Epithelial cell of prostate (primary cell): ENCODE measurements around the gene ELL3.
"Not testable (repeated sequence)": the region's sequence is repeated elsewhere in the genome, so short reads cannot be mapped to it uniquely, and the experiment has no call there.

Source experiments
- DNase-seq: peaks from one replicate; pipeline ENCODE4 v3.0.0-alpha.2; 2011; ENCODE audit warnings: low read depth, low spot score
- H3K27ac ChIP-seq: fragments of 450-650 bp; 2 replicates; pipeline ENCODE4 v1.5.1; 2017; ENCODE audit warnings: mild to moderate bottlenecking

The ELL3 gene

GRCh38 chr15:43792761-43793476 is 16.2 kb upstream of the ELL3 start:
- peak overlapping the region; percentile 70 for H3K27ac ChIP-seq
- no peak for DNase-seq

DNA sequence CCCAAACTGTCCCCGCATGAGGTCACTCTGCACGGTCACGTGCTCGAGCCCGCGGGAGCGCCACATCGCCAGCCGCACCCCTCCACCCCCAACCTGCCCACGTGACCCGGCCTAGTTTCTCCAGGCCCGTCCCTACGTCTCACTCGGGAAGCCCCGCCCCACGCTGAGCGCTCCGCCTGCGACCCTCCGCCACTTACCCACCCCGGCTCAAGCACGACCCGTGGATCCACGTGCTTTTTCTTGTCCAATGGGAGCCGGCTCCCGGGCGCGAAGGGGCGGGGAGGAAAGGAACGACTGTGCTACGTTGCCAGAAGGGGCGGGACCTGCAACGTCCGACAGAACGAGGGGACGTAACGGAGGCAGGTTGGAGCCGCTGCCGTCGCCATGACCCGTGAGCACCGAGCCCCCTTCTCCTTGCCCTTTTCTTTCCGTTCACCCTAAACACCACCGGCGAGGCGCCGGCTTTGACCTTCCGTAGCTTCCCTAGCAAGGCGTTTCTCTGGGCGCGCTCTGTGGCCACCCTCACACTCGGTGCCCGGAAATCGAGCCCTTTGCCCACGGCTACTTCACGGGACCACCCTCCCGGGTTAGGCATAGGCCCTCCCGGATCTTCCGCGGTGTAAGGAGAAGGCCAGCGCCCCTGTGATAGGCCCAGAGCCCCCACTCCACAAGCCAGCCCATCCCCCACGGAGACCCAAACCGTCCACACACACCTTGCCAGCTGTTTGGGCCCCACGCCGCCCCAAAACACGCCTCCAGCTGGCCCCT is 15.4 kb upstream of the ELL3 start, which contains the start of gene SERF2:
Gene SERF2 (plus strand): TSS at position 328 of the 768 bp plus-strand sequence. CDS start 57 bp downstream, at position 385.
- H3K27ac ChIP-seq, result peak within 1 kb of the TSS; percentile 70
- peak; percentile 95 for DNase-seq

- no peak for DNase-seq
- no peak overlapping the region for H3K27ac ChIP-seq
Measured at GRCh38 chr15:43789409-43789808, 12.6 kb upstream of the ELL3 start.

GRCh38 chr15:43779016-43779415 is 2.2 kb upstream of the ELL3 start:
- DNase-seq, result no peak
- no peak overlapping the region for H3K27ac ChIP-seq

- H3K27ac ChIP-seq, result peak overlapping the region; percentile 56
- DNase-seq, result no peak
Measured at GRCh38 chr15:43777267-43777914, 625 bp upstream of the ELL3 start.

- no peak for DNase-seq
- H3K27ac ChIP-seq, result peak overlapping the region; percentile 56
Measured at GRCh38 chr15:43776101-43776717, 557 bp downstream of the ELL3 start.

DNA sequence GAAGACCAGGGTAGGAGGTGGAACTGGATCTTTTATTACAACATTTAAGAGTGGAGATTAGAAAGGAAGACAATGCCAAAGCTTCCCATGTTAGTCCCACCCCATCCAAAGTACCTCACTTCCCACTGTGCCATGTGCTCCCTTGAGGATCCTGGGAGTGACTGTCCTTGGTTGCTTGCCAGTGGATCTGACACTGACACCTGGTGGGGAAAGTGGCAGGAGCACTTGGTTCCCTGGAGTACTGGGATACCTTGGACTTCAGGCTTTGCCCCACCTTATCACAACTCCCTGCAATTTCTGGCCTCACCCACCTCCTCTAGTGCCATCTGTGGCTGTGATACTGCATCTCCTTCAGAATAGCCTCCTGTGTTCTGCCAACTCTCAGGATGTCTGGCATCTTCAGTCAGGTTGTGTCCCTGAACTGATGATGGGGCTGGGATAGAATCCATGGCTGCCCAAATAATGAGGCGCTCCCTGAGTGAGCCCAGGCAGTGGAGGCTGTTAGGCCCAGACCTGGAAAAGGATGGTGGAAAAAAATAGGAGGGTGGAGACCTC is 1.3 kb downstream of the ELL3 start:
- no peak for DNase-seq
- peak overlapping the region; percentile 56 for H3K27ac ChIP-seq

DNA sequence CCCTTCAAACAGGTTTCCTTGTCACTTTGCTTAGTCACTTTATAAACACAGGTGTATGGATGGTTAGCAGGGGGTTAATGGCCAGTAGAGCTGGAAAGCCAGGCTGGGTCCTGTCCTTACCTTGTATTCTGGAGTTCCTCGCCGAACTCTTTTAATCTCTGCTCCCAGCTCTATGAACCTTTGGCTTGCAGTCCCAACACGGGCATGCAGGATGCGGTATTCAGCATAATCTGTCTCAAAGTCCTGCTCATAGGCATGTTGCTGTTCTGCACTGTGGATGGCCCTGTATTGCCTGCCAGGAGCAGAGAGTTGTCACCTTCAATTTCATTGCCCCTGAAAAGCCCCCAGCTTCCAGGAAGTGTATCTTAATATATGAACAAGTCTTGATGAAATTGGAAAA is 2.7 kb downstream of the ELL3 start:
- peak overlapping the region; percentile 56 for H3K27ac ChIP-seq
- no peak for DNase-seq

GRCh38 chr15:43772624-43773023 is 4.1 kb downstream of the ELL3 start:
- no peak for DNase-seq
- peak overlapping the region; percentile 40 for H3K27ac ChIP-seq

- no peak for DNase-seq
- H3K27ac ChIP-seq, result peak overlapping the region; percentile 40
Measured at GRCh38 chr15:43771816-43772215, 5.0 kb downstream of the ELL3 start.

- H3K27ac ChIP-seq, result no peak overlapping the region
- DNase-seq, result no peak
Measured at GRCh38 chr15:43769584-43770228, 7.1 kb downstream of the ELL3 start.

DNA sequence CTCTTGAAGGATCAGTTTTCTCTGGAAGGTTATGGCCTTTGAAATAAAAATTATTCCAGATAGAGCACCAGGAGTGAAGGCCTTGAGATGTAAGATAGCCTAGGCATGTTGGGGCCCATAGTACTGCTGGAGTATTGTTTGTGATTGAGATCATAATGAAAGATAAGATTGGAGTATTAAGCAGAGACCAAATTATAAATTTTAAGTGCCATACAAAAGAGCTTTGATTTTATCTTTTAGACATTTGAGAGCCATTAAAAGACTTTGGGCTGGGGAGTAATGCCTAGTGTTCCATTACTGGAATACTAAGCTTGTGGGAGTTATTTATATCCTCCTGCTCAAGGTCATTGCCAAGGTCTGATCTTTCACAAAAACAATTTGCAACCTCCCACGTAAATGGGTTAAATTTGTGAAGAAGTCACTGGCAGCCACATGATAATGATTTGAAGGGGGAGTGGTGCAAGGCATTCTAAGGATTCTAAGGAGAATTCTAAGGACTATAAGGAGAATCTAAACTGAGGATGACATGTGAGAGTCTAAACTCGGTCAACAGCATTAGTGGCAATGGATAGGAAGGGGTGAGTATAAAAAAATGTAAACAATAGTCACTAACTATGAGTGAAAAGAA is 12.8 kb downstream of the ELL3 start:
- DNase-seq, result no peak
- H3K27ac ChIP-seq, result no peak overlapping the region

- H3K27ac ChIP-seq, result no peak overlapping the region
- DNase-seq, result no peak
Measured at GRCh38 chr15:43762824-43763223, 13.9 kb downstream of the ELL3 start.

DNA sequence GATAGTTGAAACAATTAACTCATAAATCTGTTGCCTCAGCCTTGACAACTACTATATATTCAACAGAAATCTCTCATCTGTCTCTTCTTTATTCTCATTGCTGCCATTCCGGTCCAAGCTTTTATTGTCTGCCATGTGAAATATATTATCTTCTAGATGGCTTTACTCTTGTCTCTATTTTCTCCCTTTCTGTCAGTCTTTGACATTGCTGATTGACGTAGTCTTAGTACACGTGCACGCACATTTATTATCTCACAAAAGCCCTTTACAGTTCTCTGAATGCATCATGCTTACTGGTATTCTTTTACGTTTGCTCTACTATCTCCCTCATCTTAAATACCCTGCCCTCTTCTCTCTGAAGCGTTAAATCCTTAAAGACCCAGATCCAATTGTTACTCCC is 24.9 kb downstream of the ELL3 start:
- no peak for DNase-seq
- H3K27ac ChIP-seq, result no peak overlapping the region

GRCh38 chr15:43749690-43750345 is 26.9 kb downstream of the ELL3 start:
- DNase-seq, result no peak
- no peak overlapping the region for H3K27ac ChIP-seq

DNA sequence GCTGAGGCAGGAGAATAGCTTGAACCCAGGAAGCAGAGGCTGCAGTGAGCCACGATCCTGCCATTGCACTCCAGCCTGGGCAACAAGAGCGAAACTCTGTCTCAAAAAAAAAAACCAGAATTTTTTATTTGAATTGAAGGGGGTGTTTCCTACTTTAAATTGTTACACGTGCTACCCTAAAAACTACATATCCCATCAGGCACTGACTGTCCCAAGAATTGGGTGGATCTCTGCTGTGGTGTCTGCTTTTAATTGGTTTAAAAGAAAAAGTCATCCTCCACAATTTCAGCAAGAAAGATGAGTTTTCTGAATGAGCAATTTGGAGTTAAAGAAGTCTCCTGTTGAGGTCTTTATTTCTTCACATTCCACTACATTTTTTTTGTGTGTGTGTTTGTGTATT is 28.4 kb downstream of the ELL3 start:
- DNase-seq, result no peak
- no peak overlapping the region for H3K27ac ChIP-seq

DNA sequence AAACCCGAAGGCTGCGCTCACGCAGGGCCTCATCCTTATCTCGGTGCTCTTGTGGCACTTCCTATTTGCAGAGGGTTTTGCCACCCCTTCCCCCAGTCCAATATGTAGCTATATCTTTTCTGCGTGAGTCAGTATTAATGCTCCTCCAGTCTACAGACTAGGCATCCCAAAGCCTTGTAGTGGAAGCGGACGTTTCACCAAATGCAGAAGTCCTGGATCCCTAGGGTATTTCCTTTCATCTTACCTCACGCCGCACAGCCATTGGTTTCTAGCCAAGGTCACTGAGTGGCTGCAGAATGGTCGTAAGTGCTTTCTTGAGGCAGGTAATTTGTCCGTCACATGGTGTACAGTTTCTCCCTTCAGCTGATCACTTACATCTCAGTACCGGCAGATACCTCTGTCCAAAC is 29.9 kb downstream of the ELL3 start:
- not testable (repeated sequence) for DNase-seq

GRCh38 chr15:43746245-43746902 is 30.4 kb downstream of the ELL3 start, which contains the start of gene PDIA3:
Gene PDIA3, plus strand, starts transcription at chr15:43746438. Its CDS starts 102 bp downstream, at chr15:43746540.
- peak within 1 kb of the TSS; percentile 73 for H3K27ac ChIP-seq
- peak; percentile 45 for DNase-seq

More for the DNA sequence above, 29.9 kb downstream of the ELL3 start:
- H3K27ac ChIP-seq, result peak overlapping the region; percentile 73
